GM19193 (cell line): ENCODE results near the gene CCDC78.
A peak's percentile ranks its signal among the peaks of the same experiment; 100 is the strongest.

Experiments
- POLR2A ChIP-seq: IDR thresholded peaks from 4 replicates; pipeline ENCODE4 v1.6.1; 2011; ENCODE audit not compliant: insufficient read depth, insufficient read length; ENCODE audit errors: extremely low read depth

CCDC78 gene

GRCh38 chr16:704552-705380 is 21.5 kb downstream of the CCDC78 start:
- no peak for TF ChIP-seq POLR2A

DNA sequence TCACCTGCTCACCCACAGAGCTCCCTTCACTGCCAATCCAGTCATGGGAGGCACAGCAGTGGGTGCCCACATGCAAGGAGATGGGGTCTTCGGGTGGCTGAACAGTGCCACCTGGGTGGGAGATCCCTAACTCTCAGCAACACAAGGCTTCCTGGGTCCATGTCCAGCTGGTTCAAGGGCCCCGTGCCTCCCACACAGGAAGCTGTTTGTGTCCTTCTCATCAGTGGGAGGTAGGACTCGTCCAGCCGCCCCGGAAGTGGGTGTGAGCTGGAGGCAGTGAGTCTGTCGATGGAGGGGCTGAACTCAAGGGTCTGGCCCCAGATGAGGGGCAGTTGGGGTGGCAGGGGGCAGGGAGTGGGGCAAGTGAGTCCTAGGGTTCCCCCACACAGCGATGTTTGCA is 22.2 kb downstream of the CCDC78 start:
- TF ChIP-seq POLR2A: no peak

GRCh38 chr16:703406-703805 is 22.8 kb downstream of the CCDC78 start:
- no peak for TF ChIP-seq POLR2A

DNA sequence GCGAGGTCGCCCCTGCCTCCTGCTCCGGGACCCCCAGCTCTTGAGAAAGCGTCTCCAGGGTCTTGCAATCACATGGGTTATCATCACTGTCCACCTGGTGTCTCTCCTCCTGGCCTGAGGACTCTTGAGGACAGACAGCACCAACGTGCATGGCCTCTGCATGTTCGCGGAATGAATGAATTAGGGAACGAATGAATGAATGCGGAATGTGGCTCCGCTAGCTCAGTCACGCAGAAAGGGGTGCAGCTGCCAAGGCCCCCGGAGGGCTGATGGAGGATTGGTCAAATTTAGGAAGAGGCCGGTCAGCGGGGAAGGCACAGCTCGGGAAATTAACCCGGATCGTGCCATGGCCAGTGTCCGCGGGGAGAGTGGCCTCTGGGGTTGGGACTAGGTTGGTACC is 23.9 kb downstream of the CCDC78 start:
- no peak for TF ChIP-seq POLR2A

DNA sequence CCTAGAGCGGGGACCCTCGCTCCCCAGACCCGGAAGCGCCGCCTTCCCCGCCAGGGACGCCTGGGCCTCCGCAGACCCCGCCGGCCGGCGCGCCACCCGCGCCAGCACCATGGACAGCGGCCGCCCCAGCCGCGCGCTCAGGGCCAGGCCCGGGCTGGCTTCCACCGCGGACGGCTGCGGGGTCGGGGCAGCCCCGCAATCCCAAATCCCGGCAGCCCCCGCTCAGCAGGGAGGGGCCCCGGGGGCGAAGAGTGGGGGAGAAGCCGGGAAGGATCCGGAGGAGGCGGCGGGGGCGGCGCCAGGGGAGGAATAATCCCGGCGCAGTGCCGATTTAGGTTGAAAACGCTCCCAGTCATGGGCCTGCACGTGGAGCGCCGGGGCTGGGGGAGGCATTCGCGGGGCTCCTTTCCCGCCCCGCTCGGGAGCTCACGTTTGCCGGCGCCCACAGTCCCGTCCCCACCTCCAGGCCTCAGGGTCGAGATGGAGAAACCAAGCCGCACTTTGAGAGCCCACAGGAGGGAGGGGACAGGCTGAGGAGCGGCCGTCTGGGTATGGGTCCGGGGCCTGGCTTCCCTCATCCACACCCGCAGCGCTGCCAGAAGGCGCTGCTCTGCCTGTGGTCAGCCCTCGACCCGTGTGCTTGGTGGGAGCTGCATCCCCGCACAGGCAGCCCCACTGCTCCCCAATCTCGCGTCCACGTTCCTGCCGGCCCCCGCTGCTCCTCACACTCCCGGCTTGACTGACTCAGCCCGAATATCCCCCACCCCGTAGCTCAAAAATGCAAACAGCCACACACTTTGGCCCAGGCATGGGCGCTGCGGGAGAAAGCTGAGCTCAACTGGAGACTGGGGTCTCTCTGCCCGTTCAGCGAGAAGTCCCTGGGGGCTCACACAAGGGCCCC is 25.3 kb downstream of the CCDC78 start:
- no peak for TF ChIP-seq POLR2A

DNA sequence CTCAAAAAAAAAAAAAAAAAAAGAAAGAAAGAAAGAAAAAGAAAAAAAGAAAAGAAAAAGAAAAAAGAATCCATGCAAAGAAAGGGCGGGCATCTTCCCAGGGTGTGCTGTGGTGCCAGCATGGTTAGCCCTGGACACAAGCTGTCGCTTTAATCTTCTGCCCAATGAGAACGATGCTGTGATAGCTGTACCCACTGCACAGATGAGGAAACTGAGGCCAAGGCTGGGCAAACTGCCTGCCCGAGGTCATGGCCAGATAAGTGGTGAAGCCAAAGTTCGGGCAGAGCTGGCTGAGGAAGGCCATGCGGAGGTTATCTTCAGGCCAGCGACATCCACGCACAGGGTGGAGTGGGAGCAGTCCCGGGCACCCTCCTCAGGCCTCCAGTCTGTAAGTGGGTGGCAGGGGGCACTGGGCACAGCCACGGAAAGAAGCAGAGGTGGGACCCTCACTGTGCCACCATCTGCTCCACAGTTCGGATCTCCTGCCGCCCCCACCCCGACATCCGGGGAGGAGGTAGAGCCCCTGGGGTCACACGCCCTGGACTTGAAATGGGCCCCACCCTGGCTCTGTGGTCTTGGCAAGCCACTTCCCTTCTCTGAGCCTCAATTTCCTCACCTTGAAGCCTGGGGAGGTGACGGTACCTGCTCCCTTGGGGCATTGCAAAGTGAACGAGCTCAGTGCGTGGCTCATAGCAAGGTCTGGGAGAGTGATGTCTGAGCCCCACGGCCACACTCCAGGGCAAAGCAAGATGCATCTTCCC is 27.2 kb downstream of the CCDC78 start:
- no peak for TF ChIP-seq POLR2A

DNA sequence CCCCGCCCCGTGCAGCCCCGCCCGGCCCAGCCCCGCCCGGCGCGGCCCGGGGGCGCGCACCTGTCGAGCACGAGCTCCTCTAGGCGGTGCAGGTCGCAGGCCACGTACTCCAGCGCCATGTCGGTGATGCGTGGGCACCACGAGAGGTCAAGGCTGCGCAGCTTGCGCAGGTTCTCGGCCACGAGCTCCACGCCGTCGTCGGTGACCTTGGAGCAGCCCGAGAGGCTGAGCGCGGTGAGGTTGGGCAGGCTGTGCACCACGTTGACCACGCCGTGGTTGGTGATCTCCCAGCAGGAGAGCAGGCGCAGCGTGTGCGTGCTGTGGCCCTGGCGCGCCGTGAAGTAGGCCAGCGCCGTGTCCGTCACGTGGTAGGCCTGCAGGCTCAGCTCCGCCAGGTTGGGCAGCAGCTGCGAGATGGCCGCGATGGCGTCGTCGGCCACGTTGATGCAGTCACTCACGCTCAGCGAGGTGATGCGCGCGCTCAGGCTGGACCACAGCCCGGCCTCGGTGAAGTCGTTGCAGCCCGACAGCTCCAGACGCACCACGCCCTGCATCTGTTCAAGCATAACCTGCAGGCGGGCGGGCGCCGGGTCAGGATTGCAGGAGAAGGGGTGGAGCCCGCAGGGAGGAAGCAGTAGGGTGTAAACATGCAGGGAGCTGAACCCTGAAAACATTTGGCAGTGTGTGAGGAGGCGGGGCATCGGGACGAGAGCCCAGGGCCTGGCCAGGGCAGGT is 30.7 kb downstream of the CCDC78 start:
- TF ChIP-seq POLR2A: peak; percentile 33

GRCh38 chr16:694863-695354 is 31.3 kb downstream of the CCDC78 start:
- no peak for TF ChIP-seq POLR2A

DNA sequence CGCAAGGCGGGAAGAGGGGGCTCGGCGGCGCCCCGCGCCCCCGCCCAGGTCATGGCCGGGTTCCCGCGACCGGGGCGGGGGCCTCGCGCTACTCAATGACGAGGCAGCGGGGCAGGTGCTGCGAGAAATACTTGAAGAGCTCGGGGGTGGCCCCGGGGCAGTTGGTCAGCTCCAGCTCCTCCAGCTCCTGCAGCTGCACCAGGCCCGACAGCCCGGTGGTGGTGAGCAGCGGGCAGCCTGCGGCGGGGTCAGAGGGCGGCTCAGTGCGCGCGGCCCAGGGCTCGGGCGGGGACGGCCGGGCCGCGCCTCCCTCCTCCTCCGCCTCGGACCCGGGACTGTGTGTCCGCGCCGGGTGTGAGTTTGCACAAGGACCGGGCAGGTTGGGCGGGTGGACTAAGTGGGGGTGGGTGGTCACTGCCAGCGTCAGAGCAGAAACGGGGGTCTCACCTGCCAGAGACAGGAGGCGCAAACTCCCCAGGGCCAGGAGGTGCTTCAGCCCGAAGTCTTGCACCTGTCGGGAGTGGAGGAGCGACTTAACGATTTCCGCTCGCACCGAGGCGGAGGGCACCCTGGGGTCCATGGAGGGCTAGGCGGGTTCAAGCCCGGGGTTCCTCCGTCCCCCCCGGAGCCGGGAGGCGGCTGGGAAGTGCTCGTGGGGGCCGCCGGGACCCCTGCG is 31.9 kb downstream of the CCDC78 start:
- TF ChIP-seq POLR2A: no peak

DNA sequence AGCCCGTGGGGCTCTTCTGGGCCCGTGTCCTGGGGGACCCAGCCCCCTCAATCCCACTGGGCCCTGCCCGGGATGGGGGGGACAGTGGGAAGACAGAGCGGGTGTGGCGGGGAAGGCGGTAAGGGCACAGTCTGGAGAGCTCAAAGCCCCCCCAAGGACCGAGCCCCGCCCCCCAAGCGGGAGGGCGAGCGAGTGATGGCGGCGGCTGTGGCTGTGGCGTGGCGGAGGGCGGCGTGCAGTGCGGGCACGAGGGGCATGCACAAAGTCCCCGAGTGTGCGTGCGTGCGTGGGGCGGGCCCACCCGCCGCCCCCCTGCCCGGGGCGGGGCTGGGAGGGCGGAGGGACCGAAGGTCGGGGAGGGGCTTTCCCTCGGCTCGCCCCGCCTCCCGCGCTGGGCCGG is 32.5 kb downstream of the CCDC78 start:
- no peak for TF ChIP-seq POLR2A

DNA sequence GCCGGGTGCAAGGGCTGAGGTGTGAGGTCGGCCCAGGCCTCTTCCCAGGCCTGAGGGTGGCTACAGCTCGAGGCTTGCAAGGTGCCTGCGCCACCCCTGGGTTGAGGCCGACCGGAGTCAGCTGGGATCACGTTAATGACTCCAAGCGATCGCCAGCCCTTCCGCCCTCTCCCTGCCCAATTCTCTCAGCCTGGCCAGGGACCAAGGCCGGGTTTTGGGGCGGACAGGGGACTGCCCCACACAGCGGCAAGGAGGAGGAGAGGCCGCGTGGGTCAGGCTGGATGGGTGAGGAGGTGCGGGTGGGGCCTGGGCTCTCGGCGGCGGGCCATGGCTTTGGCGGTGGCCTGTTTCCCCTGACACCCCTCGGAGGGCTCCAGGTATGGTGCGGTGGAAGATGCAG is 32.9 kb downstream of the CCDC78 start:
- TF ChIP-seq POLR2A: no peak

- no peak for TF ChIP-seq POLR2A
Observed at GRCh38 chr16:692356-693108, 33.7 kb downstream of the CCDC78 start.
